ENCODE data around the gene NEIL1.
"Not testable (repeated sequence)": the region's sequence is repeated elsewhere in the genome, so short reads cannot be mapped to it uniquely, and the experiment has no call there.

Gene NEIL1, protein sequence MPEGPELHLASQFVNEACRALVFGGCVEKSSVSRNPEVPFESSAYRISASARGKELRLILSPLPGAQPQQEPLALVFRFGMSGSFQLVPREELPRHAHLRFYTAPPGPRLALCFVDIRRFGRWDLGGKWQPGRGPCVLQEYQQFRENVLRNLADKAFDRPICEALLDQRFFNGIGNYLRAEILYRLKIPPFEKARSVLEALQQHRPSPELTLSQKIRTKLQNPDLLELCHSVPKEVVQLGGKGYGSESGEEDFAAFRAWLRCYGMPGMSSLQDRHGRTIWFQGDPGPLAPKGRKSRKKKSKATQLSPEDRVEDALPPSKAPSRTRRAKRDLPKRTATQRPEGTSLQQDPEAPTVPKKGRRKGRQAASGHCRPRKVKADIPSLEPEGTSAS

DNA sequence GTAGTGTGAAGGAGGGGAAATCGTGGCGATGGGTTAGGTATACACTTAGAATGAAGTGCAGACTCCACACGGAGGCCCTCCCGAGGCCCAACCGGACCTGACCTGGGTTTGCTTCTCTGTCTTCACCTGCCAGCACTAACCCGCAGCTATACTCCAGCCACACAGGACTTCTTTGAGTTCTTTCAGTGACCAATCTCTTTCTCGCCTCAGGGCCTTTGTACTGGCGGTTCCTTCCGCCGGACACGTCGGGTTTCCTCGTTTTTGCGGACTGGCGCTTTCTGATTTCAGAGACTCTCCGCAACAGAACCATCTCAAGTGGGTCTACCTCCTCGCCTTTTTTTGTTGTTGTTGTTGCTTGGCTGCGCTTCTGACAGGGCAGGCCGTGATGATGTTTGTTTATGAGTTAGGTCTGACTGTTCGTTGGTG, at the start of gene NEIL1:
NEIL1 (plus strand) TSS at position 244 of the 426 bp plus-strand sequence. CDS start 1,867 bp downstream, outside the sequence.
- Mint-ChIP-seq H3K27ac (peak within 1 kb of the TSS; percentile 22), H3K4me3 (peak within 1 kb of the TSS; percentile 85)

DNA sequence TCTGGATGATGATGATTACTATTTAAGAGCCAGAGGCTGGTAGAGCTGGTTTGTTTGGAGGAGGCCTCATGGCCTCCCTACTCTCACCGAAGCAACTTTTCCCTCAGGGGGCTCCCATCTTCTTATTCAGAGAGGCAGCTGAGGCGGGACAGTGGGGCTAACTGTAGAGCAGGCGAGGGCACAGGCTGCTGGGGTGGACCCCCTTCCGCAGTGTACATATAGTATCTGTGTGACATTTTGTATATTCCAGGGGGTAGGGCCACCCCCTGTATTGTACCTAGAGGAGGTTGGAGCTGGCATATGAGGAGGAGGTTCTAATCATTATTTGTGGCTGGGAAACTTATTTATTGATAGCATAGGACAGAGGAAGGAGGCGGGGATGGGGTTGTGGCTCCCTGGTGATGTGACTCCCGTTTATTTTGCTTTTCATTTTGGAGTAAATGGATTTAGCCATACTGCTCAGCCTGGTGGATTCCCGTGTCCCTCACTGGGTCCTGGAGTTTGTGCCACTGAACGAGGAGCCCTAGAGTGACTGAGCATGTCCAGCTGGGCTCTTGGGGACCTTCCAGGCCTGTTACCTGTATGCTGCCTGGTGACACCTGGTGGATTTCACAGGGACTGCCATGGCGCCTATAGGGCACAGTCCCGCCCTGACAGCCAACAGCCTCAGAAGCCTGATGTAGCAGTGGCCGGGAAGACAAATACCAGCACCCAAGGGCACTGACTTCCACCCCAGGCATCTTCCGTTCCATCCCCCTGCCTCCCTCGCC, 48.1 kb upstream of the NEIL1 start:
- H3K9me3 Mint-ChIP-seq (ENCODE audit: low read depth); H3K4me1 Mint-ChIP-seq (ENCODE audit: low read depth); H3K36me3 Mint-ChIP-seq; H3K27me3 Mint-ChIP-seq; H3K27ac Mint-ChIP-seq; H3K4me3 Mint-ChIP-seq: not testable (repeated sequence)

More for the DNA sequence above, at the start of gene NEIL1:
- peaks cover 4% of the 10 kb centered on the region for H3K9me3 Mint-ChIP-seq (ENCODE audit: low read depth)
- peaks cover 26% of the 10 kb centered on the region for H3K4me1 Mint-ChIP-seq (ENCODE audit: low read depth)
- H3K27me3 Mint-ChIP-seq, result no peaks in the 10 kb centered on the region
- H3K36me3 Mint-ChIP-seq, result peaks cover 2% of the 10 kb centered on the region

DNA sequence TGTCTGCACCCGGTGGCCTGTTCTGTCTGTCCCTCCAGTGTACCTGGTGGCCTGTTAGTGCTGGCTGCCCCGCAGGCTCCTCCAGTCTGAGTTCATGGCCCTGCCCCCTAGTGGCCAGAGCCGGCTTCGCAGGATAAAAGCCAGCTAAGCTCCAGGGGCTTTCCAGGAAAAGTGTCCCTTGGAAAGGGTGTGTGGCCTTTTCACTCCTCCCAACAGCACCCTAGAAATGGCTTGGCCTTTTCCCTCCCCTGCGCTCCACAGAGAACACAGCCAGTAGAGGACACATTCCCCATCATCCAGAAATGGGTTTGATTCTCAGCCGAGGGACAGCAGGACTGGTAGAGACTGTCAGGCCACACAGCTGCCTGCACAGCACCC, 47.5 kb upstream of the NEIL1 start:
- H3K27me3 Mint-ChIP-seq; H3K36me3 Mint-ChIP-seq; H3K4me1 Mint-ChIP-seq (ENCODE audit: low read depth); H3K27ac Mint-ChIP-seq; H3K4me3 Mint-ChIP-seq; H3K9me3 Mint-ChIP-seq (ENCODE audit: low read depth): not testable (repeated sequence)

DNA sequence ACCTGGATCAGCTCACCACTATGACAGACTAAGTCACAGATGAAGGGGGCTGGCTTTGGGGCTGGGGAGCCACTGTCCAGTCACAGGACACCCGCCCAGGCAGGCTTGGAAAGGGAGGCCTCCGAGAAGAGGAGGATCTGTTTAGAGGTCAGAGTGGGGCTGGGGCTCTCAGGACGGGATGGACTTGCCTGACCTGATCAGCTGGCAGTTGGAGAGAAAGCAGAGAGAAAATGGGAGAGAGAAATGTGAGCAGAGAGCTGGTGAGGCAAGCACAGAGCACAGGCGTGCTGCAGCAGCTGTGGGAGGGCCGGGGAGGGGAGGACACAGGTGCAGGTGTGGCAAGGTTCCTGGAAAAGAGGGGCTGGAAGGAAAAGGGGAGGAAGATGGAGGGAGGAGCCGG, 46.8 kb upstream of the NEIL1 start:
- H3K4me1 Mint-ChIP-seq (ENCODE audit: low read depth); H3K4me3 Mint-ChIP-seq; H3K9me3 Mint-ChIP-seq (ENCODE audit: low read depth); H3K27ac Mint-ChIP-seq; H3K27me3 Mint-ChIP-seq; H3K36me3 Mint-ChIP-seq: not testable (repeated sequence)

DNA sequence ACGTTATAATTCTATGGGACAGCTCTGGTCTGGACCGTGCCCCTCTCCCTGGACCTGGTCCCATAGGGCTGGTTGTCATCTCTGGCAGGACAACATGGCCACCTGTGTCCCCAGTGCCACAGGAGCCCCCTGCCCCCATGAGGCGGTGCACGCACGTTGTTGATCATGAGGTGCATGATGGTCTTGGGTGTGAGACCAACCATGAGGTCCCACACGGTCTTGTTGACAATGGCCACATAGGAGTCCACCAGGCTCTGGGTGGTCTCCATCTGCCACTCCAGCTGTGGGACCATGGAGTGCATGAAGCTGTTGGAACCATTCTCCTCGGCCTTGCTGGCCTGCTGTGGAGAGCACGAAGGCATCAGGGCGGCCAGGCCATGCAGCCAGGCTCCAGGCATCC, 44.5 kb upstream of the NEIL1 start:
- H3K27me3 Mint-ChIP-seq, result peaks cover 10% of the 10 kb centered on the region
- H3K36me3 Mint-ChIP-seq, result no peaks in the 10 kb centered on the region
- H3K4me1 Mint-ChIP-seq (ENCODE audit: low read depth), result no peaks in the 10 kb centered on the region
- no peak overlapping the region for H3K27ac Mint-ChIP-seq
- H3K9me3 Mint-ChIP-seq (ENCODE audit: low read depth), result no peaks in the 10 kb centered on the region
- H3K4me3 Mint-ChIP-seq, result no peak overlapping the region

DNA sequence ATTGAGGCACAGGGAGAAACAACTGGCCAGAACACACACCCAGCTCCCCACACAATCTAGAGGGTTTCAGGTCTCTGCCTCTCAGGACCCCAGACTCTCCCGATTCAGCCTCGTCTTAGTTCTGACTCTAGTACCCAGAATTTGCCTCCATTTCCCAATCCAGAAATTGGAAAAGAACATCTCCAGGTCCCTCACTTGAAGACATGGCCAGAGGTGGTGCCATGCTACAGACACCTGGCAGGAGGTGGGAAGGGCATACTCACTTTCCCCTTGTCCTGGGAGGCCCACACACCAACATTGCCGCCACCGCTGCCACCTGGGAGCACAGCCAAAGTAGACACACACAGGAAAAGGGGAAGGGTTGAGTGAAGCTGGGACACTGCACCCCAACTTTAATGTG, 44.1 kb upstream of the NEIL1 start:
- H3K9me3 Mint-ChIP-seq (ENCODE audit: low read depth); H3K27ac Mint-ChIP-seq; H3K36me3 Mint-ChIP-seq: not testable (repeated sequence)

DNA sequence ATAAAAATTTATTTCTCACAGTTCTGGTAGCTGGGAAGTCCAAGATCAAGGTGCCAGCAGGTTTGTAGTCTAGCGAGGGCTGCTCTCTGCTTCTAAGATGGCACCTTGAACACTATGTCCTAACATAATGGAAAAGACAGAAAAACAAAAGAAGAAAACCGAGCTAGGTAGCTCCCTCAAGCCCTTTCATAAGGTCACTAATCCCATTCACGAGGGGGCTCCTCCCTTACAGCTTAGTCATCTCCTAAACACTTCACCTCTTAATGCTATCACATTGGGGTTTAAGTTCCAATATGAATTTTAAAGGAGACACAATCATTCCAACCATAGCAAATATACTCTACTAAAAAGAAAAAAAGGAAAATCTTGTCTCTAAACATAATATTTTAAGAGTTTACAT, 40.7 kb upstream of the NEIL1 start:
- H3K27me3 Mint-ChIP-seq, result peaks cover 10% of the 10 kb centered on the region
- no peak overlapping the region for H3K4me3 Mint-ChIP-seq
- H3K27ac Mint-ChIP-seq, result no peak overlapping the region
- no peaks in the 10 kb centered on the region for H3K36me3 Mint-ChIP-seq
- H3K9me3 Mint-ChIP-seq (ENCODE audit: low read depth), result no peaks in the 10 kb centered on the region
- no peaks in the 10 kb centered on the region for H3K4me1 Mint-ChIP-seq (ENCODE audit: low read depth)

More for the DNA sequence above, 44.1 kb upstream of the NEIL1 start:
- H3K4me3 Mint-ChIP-seq; H3K27me3 Mint-ChIP-seq; H3K4me1 Mint-ChIP-seq (ENCODE audit: low read depth): not testable (repeated sequence)

DNA sequence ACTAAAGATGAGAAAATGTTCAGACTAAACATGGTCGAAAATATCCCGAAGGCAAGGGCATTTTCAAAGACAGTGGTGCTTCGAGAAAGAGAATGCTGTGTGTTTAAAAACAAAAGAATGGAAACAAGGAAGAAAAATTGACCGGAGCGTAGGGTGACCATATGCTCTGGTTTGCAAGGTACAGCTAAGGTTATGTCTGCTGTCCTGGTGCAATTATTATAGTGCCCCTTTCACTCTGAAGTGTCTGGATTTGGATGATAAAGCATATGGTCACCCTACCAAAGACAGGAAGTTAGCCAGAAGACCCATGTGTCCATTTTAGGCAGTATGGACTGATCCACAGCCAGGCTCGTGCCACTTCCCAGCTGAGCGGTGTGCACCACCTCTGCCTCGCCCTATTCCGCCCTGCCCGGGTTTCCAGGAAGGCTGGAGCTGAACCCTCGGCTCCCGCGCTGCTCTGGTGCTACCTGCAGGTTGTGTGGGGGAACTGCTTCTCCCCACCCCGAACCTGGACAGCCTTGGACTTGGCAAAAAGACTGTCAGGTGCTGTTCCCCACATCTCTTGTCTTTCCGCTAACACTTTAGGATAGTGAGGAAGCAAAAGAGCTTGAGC, 39.0 kb upstream of the NEIL1 start:
- no peak overlapping the region for H3K27ac Mint-ChIP-seq
- H3K36me3 Mint-ChIP-seq, result no peaks in the 10 kb centered on the region
- no peaks in the 10 kb centered on the region for H3K9me3 Mint-ChIP-seq (ENCODE audit: low read depth)
- no peaks in the 10 kb centered on the region for H3K4me1 Mint-ChIP-seq (ENCODE audit: low read depth)
- no peak overlapping the region for H3K4me3 Mint-ChIP-seq
- peaks cover 12% of the 10 kb centered on the region for H3K27me3 Mint-ChIP-seq

DNA sequence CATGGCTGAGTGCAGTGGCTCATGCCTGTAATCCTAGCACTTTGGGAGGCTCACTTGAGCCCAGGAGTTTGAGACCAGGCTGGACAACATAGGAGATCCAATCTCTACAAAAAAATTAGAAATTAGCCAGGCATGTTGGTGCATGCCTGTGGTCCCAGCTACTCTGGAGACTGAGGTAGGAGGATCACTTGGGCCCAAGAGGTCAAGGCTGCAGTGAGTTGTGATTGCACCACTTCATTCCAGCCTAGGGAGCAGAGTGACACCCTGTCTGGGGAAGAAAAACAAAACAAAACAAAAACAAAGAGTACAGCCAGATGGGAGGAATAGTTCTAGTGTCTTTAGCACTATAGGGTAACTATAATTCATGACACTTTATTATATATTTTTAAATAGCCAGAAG, 37.1 kb upstream of the NEIL1 start:
- Mint-ChIP-seq H3K27me3 (peaks cover 9% of the 10 kb centered on the region), H3K4me1 (ENCODE audit: low read depth) (no peaks in the 10 kb centered on the region), H3K4me3 (no peak overlapping the region), H3K9me3 (ENCODE audit: low read depth) (no peaks in the 10 kb centered on the region), H3K27ac (no peak overlapping the region), H3K36me3 (no peaks in the 10 kb centered on the region)

DNA sequence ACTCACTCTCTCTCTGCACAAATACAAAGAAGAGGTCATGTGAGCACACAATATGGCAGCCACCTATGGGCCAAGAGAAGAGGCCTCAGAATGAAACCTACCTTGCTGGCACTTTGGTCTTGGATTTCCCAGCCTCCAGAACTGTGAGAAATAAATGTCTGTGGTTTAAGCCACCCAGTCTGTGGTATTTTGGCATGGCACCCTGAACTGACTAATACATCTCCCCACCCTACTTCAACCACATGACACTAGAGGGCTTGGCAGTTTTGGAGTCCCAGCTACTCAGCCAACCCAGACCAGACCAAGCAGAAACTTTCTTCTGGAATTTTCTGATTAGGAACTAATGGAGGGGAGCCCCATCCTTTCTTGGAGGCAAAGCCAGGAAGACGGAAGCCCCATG, 34.3 kb upstream of the NEIL1 start:
- H3K4me1 Mint-ChIP-seq (ENCODE audit: low read depth); H3K27me3 Mint-ChIP-seq; H3K9me3 Mint-ChIP-seq (ENCODE audit: low read depth); H3K36me3 Mint-ChIP-seq; H3K27ac Mint-ChIP-seq; H3K4me3 Mint-ChIP-seq: not testable (repeated sequence)

DNA sequence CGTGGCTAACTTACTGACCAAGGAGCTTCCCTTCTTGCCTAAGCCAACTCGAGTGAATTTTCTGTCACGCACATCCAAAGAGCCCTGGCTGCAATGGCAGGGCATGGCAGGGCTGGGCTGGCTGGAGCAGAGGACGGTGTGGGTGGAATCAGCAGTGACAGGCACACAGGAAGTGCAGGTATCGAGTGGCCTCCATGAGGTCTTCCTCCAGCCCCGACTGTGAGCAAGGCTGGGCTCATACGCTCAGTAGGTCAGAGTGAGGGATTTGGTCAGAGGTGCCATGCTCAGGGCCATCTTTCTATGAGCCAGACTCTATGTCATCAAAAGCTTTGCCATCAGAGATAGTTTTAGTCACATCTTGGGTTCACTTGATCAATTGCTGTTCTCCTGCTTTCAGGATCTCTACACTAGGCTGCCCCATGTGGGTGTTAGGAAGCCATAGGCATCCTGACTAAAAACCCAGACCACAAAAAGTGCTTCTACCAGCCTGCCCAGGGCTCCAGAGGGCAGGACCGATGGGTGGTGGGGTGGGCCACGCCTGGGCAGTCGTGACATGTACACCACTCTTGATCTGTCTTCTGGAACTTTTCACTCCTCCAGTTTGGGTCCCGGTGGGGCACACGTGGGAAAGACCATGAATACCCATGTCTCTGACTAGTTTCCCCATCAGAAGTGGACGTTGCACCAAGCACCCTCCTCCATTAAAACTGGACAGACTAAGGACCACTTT, 33.6 kb upstream of the NEIL1 start:
- Mint-ChIP-seq H3K9me3 (ENCODE audit: low read depth) (no peaks in the 10 kb centered on the region), H3K4me1 (ENCODE audit: low read depth) (no peaks in the 10 kb centered on the region), H3K27ac (no peak overlapping the region), H3K27me3 (peaks cover 2% of the 10 kb centered on the region), H3K36me3 (no peaks in the 10 kb centered on the region), H3K4me3 (no peak overlapping the region)

DNA sequence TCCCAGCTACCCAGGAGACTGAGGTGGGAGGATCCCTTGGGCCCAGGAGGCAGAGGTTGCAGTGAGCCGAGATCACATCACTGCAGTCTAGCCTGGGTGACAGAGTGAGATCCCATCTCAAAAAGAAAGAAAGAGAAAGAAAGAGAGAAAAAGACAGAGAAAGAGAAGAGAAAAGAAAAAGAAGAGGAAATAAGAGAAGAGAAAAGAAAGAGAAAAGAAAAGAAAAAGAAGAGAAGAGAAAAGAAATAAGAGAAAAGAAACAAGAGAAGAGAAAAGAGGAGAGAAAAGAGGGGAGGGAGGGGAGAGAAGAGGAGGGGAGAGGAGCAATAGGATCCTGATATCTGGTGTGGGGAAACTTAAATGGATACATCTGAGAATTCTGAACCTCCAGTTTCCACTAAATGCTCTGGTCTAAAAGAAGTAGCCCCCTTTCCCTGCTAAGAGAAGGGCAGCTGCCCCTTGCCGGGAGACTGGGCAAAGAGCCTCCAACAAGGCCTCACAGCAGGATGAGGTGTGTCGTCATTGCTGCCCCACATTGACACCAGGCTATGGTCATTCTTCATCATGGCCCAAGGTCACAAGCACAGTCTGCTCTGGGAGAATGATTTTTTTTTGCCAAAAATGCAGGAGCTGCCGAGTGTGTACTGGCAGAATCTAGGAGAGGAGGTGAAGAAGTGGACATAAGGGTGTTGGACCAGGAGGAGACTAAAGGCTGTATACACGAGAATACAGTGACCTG, 32.1 kb upstream of the NEIL1 start:
- Mint-ChIP-seq H3K9me3 (ENCODE audit: low read depth) (no peaks in the 10 kb centered on the region), H3K27me3 (peaks cover 2% of the 10 kb centered on the region), H3K36me3 (no peaks in the 10 kb centered on the region), H3K4me3 (no peak overlapping the region), H3K4me1 (ENCODE audit: low read depth) (no peaks in the 10 kb centered on the region), H3K27ac (no peak overlapping the region)

DNA sequence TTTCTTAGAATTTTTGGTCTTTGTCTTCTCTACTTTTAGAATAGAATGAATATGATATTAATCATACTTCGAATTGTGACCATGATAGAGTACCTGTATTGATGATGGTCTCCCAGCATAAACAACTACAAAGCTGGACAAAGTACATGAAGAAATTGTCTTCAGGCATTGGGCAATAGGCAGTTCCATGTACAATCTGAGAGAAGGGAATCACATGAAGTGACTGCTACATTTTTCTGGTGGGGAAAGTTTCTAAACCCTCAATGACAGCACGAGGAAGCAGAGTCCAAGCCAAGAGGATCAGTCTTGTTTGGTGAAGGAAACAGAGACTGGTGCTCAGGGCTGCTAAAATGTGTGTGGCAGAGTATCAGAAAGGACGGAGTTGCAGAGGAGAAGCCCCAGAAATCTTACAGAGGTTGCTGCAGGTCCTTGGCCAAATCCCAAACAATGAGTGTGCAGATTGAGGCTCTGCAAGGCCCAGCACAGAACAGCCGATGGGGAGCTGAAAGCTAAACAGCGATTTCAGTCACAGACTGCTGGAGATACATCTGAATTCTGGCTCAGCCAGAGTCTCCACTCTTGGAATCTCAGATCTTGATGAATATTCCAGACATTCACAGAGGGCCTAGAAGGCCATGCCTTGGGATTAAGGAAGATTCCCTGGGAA, 27.5 kb upstream of the NEIL1 start:
- not testable (repeated sequence) for H3K27me3 Mint-ChIP-seq; H3K4me1 Mint-ChIP-seq (ENCODE audit: low read depth); H3K9me3 Mint-ChIP-seq (ENCODE audit: low read depth); H3K27ac Mint-ChIP-seq; H3K4me3 Mint-ChIP-seq; H3K36me3 Mint-ChIP-seq

DNA sequence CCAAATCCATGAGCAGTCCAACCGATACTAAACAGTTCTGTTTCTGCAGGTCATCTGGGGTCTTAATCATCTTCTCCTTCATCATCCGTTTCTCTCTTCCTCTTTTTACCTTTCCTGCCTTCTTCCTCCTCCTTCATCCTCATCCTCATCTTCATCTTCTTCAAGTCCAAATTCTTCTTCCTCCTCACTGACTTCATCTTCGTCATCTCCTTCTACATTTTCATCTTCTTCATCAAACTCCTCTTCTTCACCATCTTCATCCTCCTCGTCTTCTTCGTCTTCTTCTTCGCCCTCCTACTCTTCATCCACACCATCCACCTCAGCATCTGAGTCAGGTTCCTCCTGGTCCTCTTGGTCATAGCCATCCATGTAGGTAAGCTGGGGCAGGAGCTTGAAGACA, 25.1 kb upstream of the NEIL1 start:
- Mint-ChIP-seq H3K27ac (no peak overlapping the region), H3K4me3 (no peak overlapping the region), H3K4me1 (ENCODE audit: low read depth) (no peaks in the 10 kb centered on the region), H3K9me3 (ENCODE audit: low read depth) (no peaks in the 10 kb centered on the region), H3K27me3 (no peaks in the 10 kb centered on the region), H3K36me3 (no peaks in the 10 kb centered on the region)
